ENCODE measurements around the gene MARK2. TPM values are rescaled to one million over a fixed set of nuclear protein-coding genes. Genes with fewer than 3 reads are reported as not detected.

The MARK2 gene
- total and polyA plus RNA-seq, 10 of the 15 experiments (the other 5 are each of a cell fraction or from before 2014, with no cell fraction given): 0.19 to 29.5 (median 13.2) TPM

DNA sequence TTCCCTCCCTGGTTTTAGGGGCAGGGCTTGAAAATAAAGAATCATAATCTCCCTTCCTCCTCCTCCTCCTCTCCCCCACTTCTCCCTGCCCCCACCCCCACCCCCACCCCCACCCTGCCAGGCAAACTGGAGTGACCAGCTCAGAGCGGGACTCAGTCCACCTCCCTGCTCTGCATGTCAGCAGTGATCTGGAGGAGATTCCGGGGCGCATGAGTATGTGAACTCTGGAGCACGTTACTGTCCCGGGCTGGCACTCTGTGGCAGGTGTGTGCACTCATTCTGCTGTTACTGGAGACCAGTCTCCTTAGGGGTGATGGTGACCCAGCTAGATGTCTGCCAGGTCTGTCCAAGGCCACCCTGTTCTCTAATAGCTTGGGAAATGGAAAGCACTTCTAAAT is 33.9 kb downstream of the MARK2 start:
- no peak for DNase-seq (ENCODE audit: low read depth, low spot score)
- POLR2A ChIA-PET: interaction anchor here (1.4 kb wide), 1 partner anchor 35 kb away, joined by 4 read pairs; no protein-coding TSS in a partner anchor
- 98% methylated on average over 4 of the region's 5 CpGs for WGBS (ENCODE audit: insufficient coverage, insufficient replicate concordance, low lambda C conversion rate, missing lambda C conversion rate)
- RAD21 ChIA-PET (ENCODE audit: unreplicated experiment): interaction anchor here (0.9 to 3.5 kb wide), 5 partner anchors 29 to 73 kb away, joined by 3 to 52 read pairs (median 8); partner anchors contain the start of genes MARK2 and RCOR2
- no TSS peak for BruUV-seq (replicated peaks)
- SMC1A ChIA-PET (ENCODE audit: uncharacterized antibody, unreplicated experiment): interaction anchor here (0.7 to 2.6 kb wide), 9 partner anchors 11 to 73 kb away, joined by 3 to 49 read pairs (median 5); partner anchors contain the start of gene MARK2
- no peak for ATAC-seq
- H3K4me2 ChIP-seq (ENCODE audit: control insufficient read depth, insufficient read depth): no peak overlapping the region
- H3K27ac ChIP-seq (ENCODE audit: control insufficient read depth, insufficient read depth): no peak overlapping the region
- H2AFZ ChIP-seq (ENCODE audit: control insufficient read depth, low read depth, low read length): no peak overlapping the region
- TF ChIP-seq STAT1 (conservative IDR thresholded peaks at IDR 0.05) (no peak), TAF1 (IDR thresholded peaks at IDR 0.05; ENCODE audit: borderline replicate concordance, low read depth, low read length) (no peak), ZBED1 (IDR thresholded peaks at IDR 0.05; ENCODE audit: borderline replicate concordance) (no peak), ASH2L (IDR thresholded peaks at IDR 0.05; ENCODE audit: borderline replicate concordance, low read depth) (no peak)
- H3K79me2 ChIP-seq (ENCODE audit: control insufficient read depth, insufficient read depth, low read length): peaks cover 61% of the 10 kb centered on the region
- peaks cover 4% of the 10 kb centered on the region; the same call in 1 of the 2 replicates for H4K20me1 ChIP-seq (ENCODE audit: control insufficient read depth, insufficient read depth)
- H3K27me3 ChIP-seq (replicated peaks in 1 of 2; ENCODE audit: control insufficient read depth in 2 of 2, insufficient read depth in 2 of 2, low read length in 1 of 2): no peaks in the 10 kb centered on the region
- H3K9ac ChIP-seq (ENCODE audit: control insufficient read depth, insufficient read depth, low read length): no peak overlapping the region
- H3K4me3 ChIP-seq: no peak overlapping the region
- CTCF ChIA-PET: interaction anchor here (1.0 to 2.8 kb wide), 11 partner anchors 10 to 279 kb away, joined by 3 to 60 read pairs (median 5); partner anchors contain the start of genes MARK2 and ZFTA
- FAIRE-seq: no peak
- in situ Hi-C loops (cut with MboI) (no loop called here), intact Hi-C loops (cut with micrococcal nuclease; ENCODE audit: unreplicated experiment) (loop anchor here (1.0 kb wide), 1 partner anchor 32 kb away; no protein-coding TSS in a partner anchor)
- no peaks in the 10 kb centered on the region for H3K9me3 ChIP-seq (replicated peaks; ENCODE audit: control insufficient read depth, insufficient read depth, low read length)
- peaks cover 32% of the 10 kb centered on the region for H3K4me1 ChIP-seq (ENCODE audit: control insufficient read depth, insufficient read depth, low read length)
- H3K36me3 ChIP-seq (ENCODE audit: control insufficient read depth in 2 of 2, insufficient read depth in 2 of 2, low read length in 1 of 2): peaks cover 8 to 13% of the 10 kb centered on the region in 2 experiments

- ChIA-PET POLR2A (interaction anchor here (0.5 kb wide), 1 partner anchor 30 kb away, joined by 4 read pairs; no protein-coding TSS in a partner anchor), RAD21 (ENCODE audit: unreplicated experiment) (interaction anchor here (1.6 to 3.5 kb wide), 4 partner anchors 30 to 72 kb away, joined by 4 to 52 read pairs (median 12); partner anchors contain the start of gene MARK2), SMC1A (ENCODE audit: uncharacterized antibody, unreplicated experiment) (interaction anchor here (1.0 to 2.6 kb wide), 5 partner anchors 11 to 40 kb away, joined by 4 to 49 read pairs (median 5); partner anchors contain the start of gene MARK2), CTCF (interaction anchor here (1.0 to 2.8 kb wide), 9 partner anchors 10 to 278 kb away, joined by 3 to 60 read pairs (median 7); partner anchors contain the start of gene MARK2)
- H3K9ac ChIP-seq (ENCODE audit: control insufficient read depth, insufficient read depth, low read length): no peak overlapping the region
- intact Hi-C loops (cut with micrococcal nuclease; ENCODE audit: unreplicated experiment) (no loop called here), in situ Hi-C loops (cut with MboI) (no loop called here)
- ATAC-seq (no peak), DNase-seq (ENCODE audit: low read depth, low spot score) (no peak), FAIRE-seq (no peak)
- H3K4me2 ChIP-seq (ENCODE audit: control insufficient read depth, insufficient read depth): no peak overlapping the region
- no peaks in the 10 kb centered on the region for H3K27me3 ChIP-seq (replicated peaks in 1 of 2; ENCODE audit: control insufficient read depth in 2 of 2, insufficient read depth in 2 of 2, low read length in 1 of 2)
- H2AFZ ChIP-seq (ENCODE audit: control insufficient read depth, low read depth, low read length): no peak overlapping the region
- BruUV-seq (replicated peaks): no TSS peak
- no peaks in the 10 kb centered on the region for H3K9me3 ChIP-seq (replicated peaks; ENCODE audit: control insufficient read depth, insufficient read depth, low read length)
- WGBS (ENCODE audit: insufficient coverage, insufficient replicate concordance, low lambda C conversion rate, missing lambda C conversion rate): 96% methylated on average over 5 of the region's 5 CpGs
- no peak overlapping the region for H3K27ac ChIP-seq (ENCODE audit: control insufficient read depth, insufficient read depth)
- peaks cover 32% of the 10 kb centered on the region for H3K4me1 ChIP-seq (ENCODE audit: control insufficient read depth, insufficient read depth, low read length)
- peaks cover 10 to 13% of the 10 kb centered on the region in 2 experiments for H3K36me3 ChIP-seq (ENCODE audit: control insufficient read depth in 2 of 2, insufficient read depth in 2 of 2, low read length in 1 of 2)
- peaks cover 4% of the 10 kb centered on the region; the same call in 1 of the 2 replicates for H4K20me1 ChIP-seq (ENCODE audit: control insufficient read depth, insufficient read depth)
- peaks cover 58% of the 10 kb centered on the region for H3K79me2 ChIP-seq (ENCODE audit: control insufficient read depth, insufficient read depth, low read length)
- no peak overlapping the region for H3K4me3 ChIP-seq
- no peak for TF ChIP-seq ZNF384 (IDR thresholded peaks at IDR 0.05; ENCODE audit: borderline replicate concordance, low read depth, low read length)
- no peak for TF ChIP-seq HDGF (IDR thresholded peaks at IDR 0.05)
- no peak for TF ChIP-seq PRDM15 (CRISPR knock-in tag; IDR thresholded peaks at IDR 0.05)
- TF ChIP-seq, protein P1, sequence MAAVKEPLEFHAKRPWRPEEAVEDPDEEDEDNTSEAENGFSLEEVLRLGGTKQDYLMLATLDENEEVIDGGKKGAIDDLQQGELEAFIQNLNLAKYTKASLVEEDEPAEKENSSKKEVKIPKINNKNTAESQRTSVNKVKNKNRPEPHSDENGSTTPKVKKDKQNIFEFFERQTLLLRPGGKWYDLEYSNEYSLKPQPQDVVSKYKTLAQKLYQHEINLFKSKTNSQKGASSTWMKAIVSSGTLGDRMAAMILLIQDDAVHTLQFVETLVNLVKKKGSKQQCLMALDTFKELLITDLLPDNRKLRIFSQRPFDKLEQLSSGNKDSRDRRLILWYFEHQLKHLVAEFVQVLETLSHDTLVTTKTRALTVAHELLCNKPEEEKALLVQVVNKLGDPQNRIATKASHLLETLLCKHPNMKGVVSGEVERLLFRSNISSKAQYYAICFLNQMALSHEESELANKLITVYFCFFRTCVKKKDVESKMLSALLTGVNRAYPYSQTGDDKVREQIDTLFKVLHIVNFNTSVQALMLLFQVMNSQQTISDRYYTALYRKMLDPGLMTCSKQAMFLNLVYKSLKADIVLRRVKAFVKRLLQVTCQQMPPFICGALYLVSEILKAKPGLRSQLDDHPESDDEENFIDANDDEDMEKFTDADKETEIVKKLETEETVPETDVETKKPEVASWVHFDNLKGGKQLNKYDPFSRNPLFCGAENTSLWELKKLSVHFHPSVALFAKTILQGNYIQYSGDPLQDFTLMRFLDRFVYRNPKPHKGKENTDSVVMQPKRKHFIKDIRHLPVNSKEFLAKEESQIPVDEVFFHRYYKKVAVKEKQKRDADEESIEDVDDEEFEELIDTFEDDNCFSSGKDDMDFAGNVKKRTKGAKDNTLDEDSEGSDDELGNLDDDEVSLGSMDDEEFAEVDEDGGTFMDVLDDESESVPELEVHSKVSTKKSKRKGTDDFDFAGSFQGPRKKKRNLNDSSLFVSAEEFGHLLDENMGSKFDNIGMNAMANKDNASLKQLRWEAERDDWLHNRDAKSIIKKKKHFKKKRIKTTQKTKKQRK (IDR thresholded peaks at IDR 0.05; ENCODE audit: low read depth, low read length): no peak
- no peak for TF ChIP-seq CREM (IDR thresholded peaks at IDR 0.05; ENCODE audit: low read depth)
- no peak for TF ChIP-seq MTA2 (IDR thresholded peaks at IDR 0.05; ENCODE audit: low read depth)
Observed at GRCh38 chr11:63873311-63873710, 34.4 kb downstream of the MARK2 start.

Measured in GM12878 (cell line).